ENCODE data around the gene WFDC6.
"Not testable (repeated sequence)": the region's sequence is repeated elsewhere in the genome, so short reads cannot be mapped to it uniquely, and the experiment has no call there.

The WFDC6 gene

GRCh38 chr20:45539382-45539781 lies at the start of gene WFDC6:
TSS of gene WFDC6 (minus strand) at chr20:45539482. CDS start at chr20:45539407, 75 bp downstream.
- H3K27ac Mint-ChIP-seq: no peak within 1 kb of the TSS
- no peaks in the 10 kb centered on the region for H3K36me3 Mint-ChIP-seq
- peaks cover 21% of the 10 kb centered on the region for H3K27me3 Mint-ChIP-seq
- H3K4me1 Mint-ChIP-seq (ENCODE audit: low read depth): no peaks in the 10 kb centered on the region
- no peak within 1 kb of the TSS for H3K4me3 Mint-ChIP-seq
- H3K9me3 Mint-ChIP-seq (ENCODE audit: low read depth): no peaks in the 10 kb centered on the region

GRCh38 chr20:45588800-45589199 lies 49.5 kb upstream of the WFDC6 start:
- Mint-ChIP-seq H3K36me3 (no peaks in the 10 kb centered on the region), H3K27me3 (peaks cover 12% of the 10 kb centered on the region)

GRCh38 chr20:45585986-45586385 lies 46.7 kb upstream of the WFDC6 start:
- H3K9me3 Mint-ChIP-seq (ENCODE audit: low read depth); H3K27ac Mint-ChIP-seq; H3K4me3 Mint-ChIP-seq; H3K27me3 Mint-ChIP-seq; H3K4me1 Mint-ChIP-seq (ENCODE audit: low read depth); H3K36me3 Mint-ChIP-seq: not testable (repeated sequence)

More at GRCh38 chr20:45588800-45589199, 49.5 kb upstream of the WFDC6 start:
- Mint-ChIP-seq H3K4me1 (ENCODE audit: low read depth) (no peaks in the 10 kb centered on the region), H3K9me3 (ENCODE audit: low read depth) (no peaks in the 10 kb centered on the region), H3K4me3 (no peak overlapping the region), H3K27ac (no peak overlapping the region)

- not testable (repeated sequence) for H3K4me3 Mint-ChIP-seq; H3K4me1 Mint-ChIP-seq (ENCODE audit: low read depth); H3K9me3 Mint-ChIP-seq (ENCODE audit: low read depth); H3K36me3 Mint-ChIP-seq; H3K27ac Mint-ChIP-seq; H3K27me3 Mint-ChIP-seq
Observed at GRCh38 chr20:45584294-45584693, 45.0 kb upstream of the WFDC6 start.

GRCh38 chr20:45583502-45583901 lies 44.2 kb upstream of the WFDC6 start:
- Mint-ChIP-seq H3K9me3 (ENCODE audit: low read depth) (no peaks in the 10 kb centered on the region), H3K36me3 (no peaks in the 10 kb centered on the region), H3K27me3 (peaks cover 7% of the 10 kb centered on the region), H3K4me3 (no peak overlapping the region), H3K4me1 (ENCODE audit: low read depth) (no peaks in the 10 kb centered on the region), H3K27ac (no peak overlapping the region)

- Mint-ChIP-seq H3K36me3 (no peaks in the 10 kb centered on the region), H3K4me3 (no peak overlapping the region), H3K27ac (no peak overlapping the region), H3K4me1 (ENCODE audit: low read depth) (no peaks in the 10 kb centered on the region), H3K9me3 (ENCODE audit: low read depth) (no peaks in the 10 kb centered on the region), H3K27me3 (peaks cover 7% of the 10 kb centered on the region)
Observed at GRCh38 chr20:45581702-45582101, 42.4 kb upstream of the WFDC6 start.

GRCh38 chr20:45579184-45579583 lies 39.9 kb upstream of the WFDC6 start, which contains the start of gene WFDC8:
TSS of gene WFDC8 (minus strand) at chr20:45579284. CDS start at chr20:45579247, 37 bp downstream.
- Mint-ChIP-seq H3K36me3 (no peaks in the 10 kb centered on the region), H3K9me3 (ENCODE audit: low read depth) (no peaks in the 10 kb centered on the region), H3K27ac (no peak within 1 kb of the TSS), H3K27me3 (peaks cover 10% of the 10 kb centered on the region), H3K4me3 (no peak within 1 kb of the TSS), H3K4me1 (ENCODE audit: low read depth) (no peaks in the 10 kb centered on the region)

GRCh38 chr20:45578231-45578630 lies 38.9 kb upstream of the WFDC6 start:
- Mint-ChIP-seq H3K27me3 (peaks cover 7% of the 10 kb centered on the region), H3K4me3 (no peak overlapping the region), H3K9me3 (ENCODE audit: low read depth) (no peaks in the 10 kb centered on the region), H3K4me1 (ENCODE audit: low read depth) (no peaks in the 10 kb centered on the region), H3K27ac (no peak overlapping the region), H3K36me3 (no peaks in the 10 kb centered on the region)

- Mint-ChIP-seq H3K9me3 (ENCODE audit: low read depth) (no peaks in the 10 kb centered on the region), H3K36me3 (no peaks in the 10 kb centered on the region), H3K4me1 (ENCODE audit: low read depth) (no peaks in the 10 kb centered on the region), H3K27me3 (peaks cover 2% of the 10 kb centered on the region), H3K4me3 (no peak overlapping the region), H3K27ac (no peak overlapping the region)
Observed at GRCh38 chr20:45576995-45577394, 37.7 kb upstream of the WFDC6 start.

- H3K36me3 Mint-ChIP-seq: no peaks in the 10 kb centered on the region
- no peaks in the 10 kb centered on the region for H3K9me3 Mint-ChIP-seq (ENCODE audit: low read depth)
- H3K27me3 Mint-ChIP-seq: peaks cover 2% of the 10 kb centered on the region
- no peaks in the 10 kb centered on the region for H3K4me1 Mint-ChIP-seq (ENCODE audit: low read depth)
- H3K27ac Mint-ChIP-seq: no peak overlapping the region
- H3K4me3 Mint-ChIP-seq: no peak overlapping the region
Observed at GRCh38 chr20:45575931-45576330, 36.6 kb upstream of the WFDC6 start.

- not testable (repeated sequence) for H3K36me3 Mint-ChIP-seq; H3K4me3 Mint-ChIP-seq; H3K9me3 Mint-ChIP-seq (ENCODE audit: low read depth); H3K4me1 Mint-ChIP-seq (ENCODE audit: low read depth); H3K27ac Mint-ChIP-seq; H3K27me3 Mint-ChIP-seq
Observed at GRCh38 chr20:45569650-45570049, 30.4 kb upstream of the WFDC6 start.

GRCh38 chr20:45564760-45565276 lies 25.5 kb upstream of the WFDC6 start:
- Mint-ChIP-seq H3K27ac (no peak overlapping the region), H3K4me1 (ENCODE audit: low read depth) (no peaks in the 10 kb centered on the region), H3K27me3 (peaks cover 13% of the 10 kb centered on the region), H3K4me3 (no peak overlapping the region), H3K36me3 (no peaks in the 10 kb centered on the region), H3K9me3 (ENCODE audit: low read depth) (no peaks in the 10 kb centered on the region)

- no peak overlapping the region for H3K27ac Mint-ChIP-seq
Observed at GRCh38 chr20:45555198-45555597, 15.9 kb upstream of the WFDC6 start.

GRCh38 chr20:45552456-45552855 lies 13.2 kb upstream of the WFDC6 start:
- H3K4me3 Mint-ChIP-seq: no peak overlapping the region
- no peaks in the 10 kb centered on the region for H3K9me3 Mint-ChIP-seq (ENCODE audit: low read depth)

More at GRCh38 chr20:45555198-45555597, 15.9 kb upstream of the WFDC6 start:
- Mint-ChIP-seq H3K4me1 (ENCODE audit: low read depth) (no peaks in the 10 kb centered on the region), H3K4me3 (no peak overlapping the region), H3K27me3 (peaks cover 18% of the 10 kb centered on the region), H3K36me3 (no peaks in the 10 kb centered on the region), H3K9me3 (ENCODE audit: low read depth) (no peaks in the 10 kb centered on the region)

GRCh38 chr20:45550765-45551164 lies 11.5 kb upstream of the WFDC6 start:
- Mint-ChIP-seq H3K27ac (no peak overlapping the region), H3K4me1 (ENCODE audit: low read depth) (no peaks in the 10 kb centered on the region), H3K4me3 (no peak overlapping the region)

More at GRCh38 chr20:45552456-45552855, 13.2 kb upstream of the WFDC6 start:
- H3K27ac Mint-ChIP-seq: no peak overlapping the region
- H3K4me1 Mint-ChIP-seq (ENCODE audit: low read depth): no peaks in the 10 kb centered on the region
- no peaks in the 10 kb centered on the region for H3K36me3 Mint-ChIP-seq
- peaks cover 24% of the 10 kb centered on the region for H3K27me3 Mint-ChIP-seq

GRCh38 chr20:45548410-45548809 lies 9.1 kb upstream of the WFDC6 start:
- Mint-ChIP-seq H3K4me3 (no peak overlapping the region), H3K36me3 (no peaks in the 10 kb centered on the region), H3K9me3 (ENCODE audit: low read depth) (no peaks in the 10 kb centered on the region), H3K27me3 (peaks cover 28% of the 10 kb centered on the region), H3K27ac (no peak overlapping the region), H3K4me1 (ENCODE audit: low read depth) (no peaks in the 10 kb centered on the region)

More at GRCh38 chr20:45550765-45551164, 11.5 kb upstream of the WFDC6 start:
- Mint-ChIP-seq H3K27me3 (peaks cover 24% of the 10 kb centered on the region), H3K9me3 (ENCODE audit: low read depth) (no peaks in the 10 kb centered on the region), H3K36me3 (no peaks in the 10 kb centered on the region)
